ENCODE data around the gene GTF2H4.

DNA sequence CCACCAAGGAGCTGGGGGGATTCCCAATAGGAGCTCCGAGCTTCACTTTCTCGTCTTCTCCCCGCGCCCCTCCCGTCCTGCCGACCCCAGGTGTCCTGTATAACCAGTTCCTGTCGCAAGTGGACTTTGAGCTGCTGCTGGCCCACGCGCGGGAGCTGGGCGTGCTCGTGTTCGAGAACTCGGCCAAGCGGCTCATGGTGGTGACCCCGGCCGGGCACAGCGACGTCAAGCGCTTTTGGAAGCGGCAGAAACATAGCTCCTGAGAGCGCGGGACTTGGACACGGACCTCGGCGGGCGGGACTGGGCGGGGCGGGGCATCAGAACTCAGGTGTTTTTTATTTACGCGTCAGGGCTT, 5.7 kb downstream of the GTF2H4 start:
- no peak for TF ChIP-seq CTCF (conservative IDR thresholded peaks at IDR 0.05)
- no peak for TF ChIP-seq EZH2 (IDR thresholded peaks at IDR 0.05; ENCODE audit: low read depth)

Data from PC-9 (cell line).